ENCODE measurements around the gene ATP13A1.

DNA sequence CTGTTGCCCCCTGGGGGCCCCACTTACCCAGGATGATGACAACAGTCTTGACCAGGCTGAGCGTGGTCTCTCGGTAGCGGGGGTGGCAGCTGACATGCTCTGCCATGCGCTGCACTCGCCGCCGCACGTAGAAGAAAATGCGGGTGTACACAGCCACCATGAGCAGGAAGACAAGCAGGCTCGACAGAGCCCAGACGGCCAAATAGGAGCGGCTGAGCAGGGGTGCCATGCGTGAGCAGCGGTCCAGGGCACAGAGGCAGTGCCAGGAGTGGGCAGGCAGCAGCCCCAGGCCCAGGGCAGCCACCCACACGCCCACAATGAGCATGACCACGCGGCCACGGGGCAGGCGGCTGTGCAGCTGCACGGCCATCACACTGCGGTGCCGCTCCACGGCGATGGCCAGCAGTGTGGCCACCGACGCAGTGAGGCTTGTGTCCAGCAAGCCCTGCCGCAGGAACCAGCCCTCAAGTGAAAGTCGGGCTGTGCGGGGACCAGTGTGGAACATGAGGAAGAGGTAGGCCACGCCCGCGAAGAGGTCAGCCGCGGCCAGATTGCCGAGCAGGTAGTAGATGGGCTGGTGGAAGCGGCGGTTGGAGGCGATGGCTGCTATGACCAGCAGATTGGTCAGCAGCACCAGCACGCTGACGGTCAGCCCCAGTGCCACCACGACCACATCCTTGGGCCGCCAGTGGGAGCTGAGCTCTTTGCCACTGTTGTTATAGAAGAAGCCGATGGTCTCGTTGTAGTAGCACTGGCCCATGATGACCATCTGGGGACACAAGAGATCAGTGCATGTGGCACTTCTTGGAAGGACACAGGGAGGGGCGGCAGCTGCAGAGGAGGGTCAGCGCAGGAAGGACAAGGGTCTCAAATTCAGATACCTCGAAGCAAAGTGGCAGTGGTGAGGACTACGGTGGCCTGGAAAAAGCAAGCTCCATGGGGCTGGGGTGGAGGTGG, 36.7 kb downstream of the ATP13A1 start:
- TF ChIP-seq CTCF (IDR thresholded peaks at IDR 0.05), result no peak
- TF ChIP-seq SIN3A (IDR thresholded peaks at IDR 0.05; ENCODE audit: borderline replicate concordance, low read depth, low read length), result no peak
- no peak for TF ChIP-seq FOXM1 (IDR thresholded peaks at IDR 0.05; ENCODE audit: low read depth)
- no peak for TF ChIP-seq GABPA (IDR thresholded peaks at IDR 0.05; ENCODE audit: low read depth)
- TF ChIP-seq EP300 (IDR thresholded peaks at IDR 0.05; ENCODE audit: borderline replicate concordance in 1 of 2, low read depth in 1 of 2, low read length in 1 of 2), result no peak
- TF ChIP-seq RAD21 (IDR thresholded peaks at IDR 0.05; ENCODE audit: low read length), result no peak
- TF ChIP-seq USF2 (IDR thresholded peaks at IDR 0.05; ENCODE audit: borderline replicate concordance, low read depth, low read length), result no peak
- TF ChIP-seq RCOR1 (IDR thresholded peaks at IDR 0.05; ENCODE audit: low read length), result no peak
- TF ChIP-seq MEF2A (IDR thresholded peaks at IDR 0.05; ENCODE audit: borderline replicate concordance, low read depth), result no peak
- no peak for TF ChIP-seq POLR2AphosphoS5 (IDR thresholded peaks at IDR 0.05; ENCODE audit: low read depth, low read length)
